K562 (cell line): ENCODE data around the gene HYAL3. TPM values are rescaled to one million over a fixed set of nuclear protein-coding genes. Genes with fewer than 3 reads are reported as not detected.

ENCODE experiments used
- FIP1L1 ChIP-seq: fragments of 200-400 bp; formaldehyde crosslinking; IDR thresholded peaks from 2 replicates; pipeline ENCODE4 v1.6.1; 2018; ENCODE audit warnings: mild to moderate bottlenecking, low read depth, low read length; ENCODE audit not compliant: poor library complexity, severe bottlenecking
- GTF2A2 ChIP-seq: IDR thresholded peaks from 2 replicates; pipeline ENCODE4 v1.6.1; 2016; ENCODE audit warnings: mild to moderate bottlenecking, missing genetic modification characterization, missing compliant biosample characterization
- LEF1 ChIP-seq: fragments of 450-650 bp; IDR thresholded peaks from 2 replicates; pipeline ENCODE4 v1.6.1; 2016; ENCODE audit warnings: mild to moderate bottlenecking
- MAFK ChIP-seq: IDR thresholded peaks from 2 replicates; pipeline ENCODE4 v1.6.1; 2011; ENCODE audit warnings: low read length, improper control_type of control experiment
- NFATC3 ChIP-seq: fragments of 450-650 bp; IDR thresholded peaks from 2 replicates; pipeline ENCODE4 v1.6.1; 2017; ENCODE audit warnings: mild to moderate bottlenecking
- PHF8 ChIP-seq: fragments of 200-600 bp; sonication (generic); IDR thresholded peaks from 2 replicates; pipeline ENCODE4 v1.6.1; 2012; ENCODE audit warnings: mixed run types, mild to moderate bottlenecking, inconsistent platforms, low read length, moderate library complexity, borderline replicate concordance
- POLR2AphosphoS2 ChIP-seq: IDR thresholded peaks from 2 replicates; pipeline ENCODE4 v1.6.1; 2012; ENCODE audit warnings: low read length, improper control_type of control experiment
- SMARCA4 ChIP-seq: fragments of 450-650 bp; IDR thresholded peaks from 2 replicates; pipeline ENCODE4 v1.6.1; 2016
- SMARCC2 ChIP-seq: fragments of 450-650 bp; IDR thresholded peaks from 2 replicates; pipeline ENCODE4 v1.6.1; 2017; ENCODE audit warnings: antibody characterized with exemption, moderate library complexity, mild to moderate bottlenecking, low read depth
- SP1 ChIP-seq: sonication (generic); formaldehyde crosslinking; IDR thresholded peaks from 2 replicates; pipeline ENCODE4 v1.8.1; 2022; ENCODE audit warnings: mild to moderate bottlenecking, missing genetic modification reagents
- STAT5A ChIP-seq: IDR thresholded peaks from 2 replicates; pipeline ENCODE4 v1.6.1; 2012; ENCODE audit warnings: low read length, inconsistent platforms, borderline replicate concordance
- TFAP4 ChIP-seq: sonication (generic); formaldehyde crosslinking; IDR thresholded peaks from 2 replicates; pipeline ENCODE4 v1.8.0; 2022; ENCODE audit warnings: missing genetic modification reagents, mild to moderate bottlenecking, moderate library complexity, borderline replicate concordance
- THAP12 ChIP-seq: fragments of 250-450 bp; sonication (Bioruptor Pico); IDR thresholded peaks from 2 replicates; pipeline ENCODE4 v1.9.0; 2021; ENCODE audit warnings: mild to moderate bottlenecking, inconsistent platforms
- TSHZ1 ChIP-seq: fragments of 250-450 bp; sonication (Bioruptor Pico); IDR thresholded peaks from 2 replicates; pipeline ENCODE4 v1.4.0; 2020; ENCODE audit warnings: mild to moderate bottlenecking, moderate library complexity
- ZNF282 ChIP-seq: sonication (generic); formaldehyde crosslinking; IDR thresholded peaks from 2 replicates; pipeline ENCODE4 v1.8.1; 2023; ENCODE audit warnings: missing genetic modification reagents
- ZNF77 ChIP-seq: fragments of 250-450 bp; sonication (Bioruptor Pico); IDR thresholded peaks from 2 replicates; pipeline ENCODE4 v1.5.0; 2020
- polyA plus RNA-seq, 8 experiments: library from polyadenylated mRNA; depleted of rRNA in 4 of 8; stranded (reverse) in 5 of 8; unstranded in 3 of 8; fragments of >200 nt; fragmentation: Nextera tagmentation in 2 of 8; fragmentation: Illumina TruSeq in 1 of 8; extraction: Ambion mirVana in 2 of 8; extraction: Trizol in 1 of 8; gene quantifications; 2 replicates each; pipeline versions ENCODE4 v1.2.1 to v1.2.3, GENCODE V29; 2011 to 2014; ENCODE audit warnings: inconsistent platforms in 1 of 8, missing spikeins in 1 of 8
- total RNA-seq, 7 experiments: library from RNA; depleted of rRNA in 6 of 7; stranded (reverse); fragments of >200 nt in 6 of 7; fragmentation: Illumina TruSeq in 2 of 7; extraction: Trizol in 2 of 7; gene quantifications; 2 replicates each; pipeline versions ENCODE4 v1.2.1 to v1.2.3, GENCODE V29; 2011 to 2021; ENCODE audit warnings: low replicate concordance in 1 of 7
- TF ChIP-seq, protein P1 (sequence below): fragments of 450-650 bp; IDR thresholded peaks from 2 replicates; pipeline ENCODE4 v1.6.1; 2017; ENCODE audit warnings: antibody characterized with exemption, mild to moderate bottlenecking

HYAL3 gene
- total and polyA plus RNA-seq, 9 of the 15 experiments (the other 6 are each of a cell fraction or from before 2014, with no cell fraction given), result 0.38 to 9.1 (median 6.8) TPM

DNA sequence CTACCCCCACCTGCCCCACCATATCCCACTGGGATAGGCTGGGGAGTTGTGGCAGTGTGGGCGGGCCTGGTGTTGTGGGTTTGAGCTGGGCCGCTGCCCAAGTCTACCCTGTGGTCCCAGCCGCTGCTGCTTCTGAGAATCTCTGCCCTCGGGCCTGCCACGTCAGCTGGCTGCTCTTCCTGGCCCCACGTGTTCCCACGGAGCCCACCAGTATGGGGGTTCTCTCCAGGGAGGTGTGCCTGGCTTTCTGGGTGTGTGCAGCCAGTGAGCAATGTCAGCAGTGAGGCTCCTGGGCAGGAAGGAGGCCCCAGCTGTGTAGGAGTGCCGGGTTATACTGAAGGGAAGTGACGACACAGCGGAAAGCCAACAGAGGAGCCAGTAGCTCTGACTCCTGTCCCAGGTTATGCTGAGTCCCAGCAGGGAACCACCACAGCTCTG is 52.7 kb downstream of the HYAL3 start (continued):
- no peak for TF ChIP-seq THAP12
- TF ChIP-seq ZNF282 (CRISPR knock-in tag), result no peak
- TF ChIP-seq, protein P1, sequence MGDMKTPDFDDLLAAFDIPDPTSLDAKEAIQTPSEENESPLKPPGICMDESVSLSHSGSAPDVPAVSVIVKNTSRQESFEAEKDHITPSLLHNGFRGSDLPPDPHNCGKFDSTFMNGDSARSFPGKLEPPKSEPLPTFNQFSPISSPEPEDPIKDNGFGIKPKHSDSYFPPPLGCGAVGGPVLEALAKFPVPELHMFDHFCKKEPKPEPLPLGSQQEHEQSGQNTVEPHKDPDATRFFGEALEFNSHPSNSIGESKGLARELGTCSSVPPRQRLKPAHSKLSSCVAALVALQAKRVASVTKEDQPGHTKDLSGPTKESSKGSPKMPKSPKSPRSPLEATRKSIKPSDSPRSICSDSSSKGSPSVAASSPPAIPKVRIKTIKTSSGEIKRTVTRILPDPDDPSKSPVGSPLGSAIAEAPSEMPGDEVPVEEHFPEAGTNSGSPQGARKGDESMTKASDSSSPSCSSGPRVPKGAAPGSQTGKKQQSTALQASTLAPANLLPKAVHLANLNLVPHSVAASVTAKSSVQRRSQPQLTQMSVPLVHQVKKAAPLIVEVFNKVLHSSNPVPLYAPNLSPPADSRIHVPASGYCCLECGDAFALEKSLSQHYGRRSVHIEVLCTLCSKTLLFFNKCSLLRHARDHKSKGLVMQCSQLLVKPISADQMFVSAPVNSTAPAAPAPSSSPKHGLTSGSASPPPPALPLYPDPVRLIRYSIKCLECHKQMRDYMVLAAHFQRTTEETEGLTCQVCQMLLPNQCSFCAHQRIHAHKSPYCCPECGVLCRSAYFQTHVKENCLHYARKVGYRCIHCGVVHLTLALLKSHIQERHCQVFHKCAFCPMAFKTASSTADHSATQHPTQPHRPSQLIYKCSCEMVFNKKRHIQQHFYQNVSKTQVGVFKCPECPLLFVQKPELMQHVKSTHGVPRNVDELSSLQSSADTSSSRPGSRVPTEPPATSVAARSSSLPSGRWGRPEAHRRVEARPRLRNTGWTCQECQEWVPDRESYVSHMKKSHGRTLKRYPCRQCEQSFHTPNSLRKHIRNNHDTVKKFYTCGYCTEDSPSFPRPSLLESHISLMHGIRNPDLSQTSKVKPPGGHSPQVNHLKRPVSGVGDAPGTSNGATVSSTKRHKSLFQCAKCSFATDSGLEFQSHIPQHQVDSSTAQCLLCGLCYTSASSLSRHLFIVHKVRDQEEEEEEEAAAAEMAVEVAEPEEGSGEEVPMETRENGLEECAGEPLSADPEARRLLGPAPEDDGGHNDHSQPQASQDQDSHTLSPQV, result no peak
- TF ChIP-seq STAT5A, result no peak
- TF ChIP-seq SP1 (CRISPR knock-in tag), result no peak
- TF ChIP-seq TSHZ1, result no peak
- no peak for TF ChIP-seq MAFK
- TF ChIP-seq SMARCC2, result no peak
- TF ChIP-seq LEF1, result no peak
- peak; percentile 3 for TF ChIP-seq FIP1L1
- TF ChIP-seq POLR2AphosphoS2, result no peak
- no peak for TF ChIP-seq GTF2A2 (tag)
- no peak for TF ChIP-seq ZNF77 (CRISPR knock-in tag)
- peak; percentile 96 for TF ChIP-seq TFAP4 (CRISPR knock-in tag)
- TF ChIP-seq NFATC3, result no peak
- no peak for TF ChIP-seq SMARCA4
- peak; percentile 40; the same call in 1 of the 2 replicates for TF ChIP-seq PHF8
